K562 (cell line): ENCODE data around the gene TMEM139. TPM values are rescaled to one million over a fixed set of nuclear protein-coding genes. Genes with fewer than 3 reads are reported as not detected.

ENCODE experiments used
- ATAC-seq: fragments of 200-7000 bp; cut with Tn5 transposase; 3 replicates; pipeline ENCODE4 v1.9.1; 2020; ENCODE audit warnings: moderate library complexity
- BruUV-seq: library from RNA; stranded (reverse); fragments of 400-500 nt; replicated peaks from 2 replicates; lab custom pipeline; 2021; lab: Mats Ljungman, UMichigan
- CTCF ChIA-PET: fragments of 300-600 bp; formaldehyde crosslinking; extraction: SDS; loops from one replicate; lab custom pipeline; 2021; ENCODE audit warnings: low intra/inter-chr PET ratio; lab: Yijun Ruan, JAX
- POLR2A ChIA-PET: fragments of 300-600, 350-650 bp; sonication (Branson Sonifier 250); formaldehyde crosslinking; extraction: SDS; loops from one replicate; lab custom pipeline; 2021; ENCODE audit warnings: antibody characterized with exemption, inconsistent platforms; lab: Yijun Ruan, JAX
- DNase-seq, 4 experiments: peaks; one replicate each; pipeline versions ENCODE4 v3.0.0 to v3.0.0-alpha.2; 2011 to 2018; ENCODE audit warnings: low spot score in 3 of 4, mixed read lengths in 3 of 4; ENCODE audit errors: extremely low read depth in 1 of 4
- FAIRE-seq: peaks from 2 replicates; lab custom pipeline; 2011; peaks lifted over from hg19 to GRCh38; lab: Jason Lieb, UNC
- H2AFZ ChIP-seq: 2 replicates; pipeline ENCODE4 v1.6.0; 2011; ENCODE audit warnings: low read depth, low read length, control low read depth, inconsistent platforms
- H3K27ac ChIP-seq: fragments of 200-600 bp; 3 replicates; pipeline ENCODE4 v1.8.0; 2011; ENCODE audit warnings: low read depth, mild to moderate bottlenecking, control low read depth, inconsistent platforms, low read length, moderate library complexity, mixed read lengths; ENCODE audit errors: extremely low read depth
- H3K27me3 ChIP-seq, 2 experiments: fragments of 300-600 bp in 1 of 2; 2 replicates in 1 of 2; 3 replicates in 1 of 2; pipeline versions ENCODE4 v1.6.0 to v1.8.0; 2011; ENCODE audit warnings: inconsistent platforms in 2 of 2, low read length in 2 of 2, mild to moderate bottlenecking in 1 of 2, mixed read lengths in 1 of 2, moderate library complexity in 1 of 2; ENCODE audit not compliant: control insufficient read depth in 2 of 2, insufficient read depth in 2 of 2
- H3K36me3 ChIP-seq: fragments of 300-600 bp; 3 replicates; pipeline ENCODE4 v1.8.0; 2011; ENCODE audit warnings: mild to moderate bottlenecking, low read length, inconsistent platforms; ENCODE audit not compliant: control insufficient read depth, insufficient read depth
- H3K4me1 ChIP-seq, 2 experiments: fragments of 200-600 bp in 1 of 2; replicated peaks in 1 of 2; 2 replicates in 1 of 2; 3 replicates in 1 of 2; pipeline versions ENCODE4 v1.5.1 to v1.8.0; 2011; ENCODE audit warnings: inconsistent platforms in 2 of 2, low read length in 2 of 2, mild to moderate bottlenecking in 1 of 2, mixed read lengths in 1 of 2, moderate library complexity in 1 of 2; ENCODE audit not compliant: control insufficient read depth in 2 of 2, insufficient read depth in 2 of 2
- H3K4me2 ChIP-seq: 2 replicates; pipeline ENCODE4 v1.6.1; 2011; ENCODE audit warnings: low read length, control low read depth, inconsistent platforms, mixed read lengths; ENCODE audit not compliant: insufficient read depth
- H3K4me3 ChIP-seq: fragments of 200-600 bp; sonication (generic), shearing (Covaris generic); 2 replicates; pipeline ENCODE4 v1.5.1; 2016; ENCODE audit warnings: control low read depth, inconsistent platforms
- H3K79me2 ChIP-seq: fragments of 200-600 bp; 3 replicates; pipeline ENCODE4 v1.8.0; 2011; ENCODE audit warnings: low read length, inconsistent platforms; ENCODE audit not compliant: control insufficient read depth, insufficient read depth
- H3K9ac ChIP-seq, 2 experiments: 2 replicates each; pipeline versions ENCODE4 v1.6.0 to v1.6.1; 2011; ENCODE audit warnings: low read depth in 2 of 2, low read length in 2 of 2, control low read depth in 1 of 2, inconsistent platforms in 1 of 2, mild to moderate bottlenecking in 1 of 2, mixed read lengths in 1 of 2; ENCODE audit not compliant: insufficient read depth in 1 of 2
- H3K9me1 ChIP-seq: one replicate; pipeline ENCODE4 v1.6.0; 2011; ENCODE audit warnings: inconsistent platforms, mild to moderate bottlenecking, low read length, moderate library complexity; ENCODE audit not compliant: control insufficient read depth, insufficient read depth
- H3K9me3 ChIP-seq: replicated peaks from 2 replicates; pipeline ENCODE4 v1.5.1; 2011; ENCODE audit warnings: low read depth, low read length, inconsistent platforms; ENCODE audit not compliant: control insufficient read depth, insufficient read depth
- H4K20me1 ChIP-seq: replicated peaks from 2 replicates; pipeline ENCODE4 v1.6.1; 2011; ENCODE audit warnings: low read length, inconsistent platforms, mixed read lengths; ENCODE audit not compliant: control insufficient read depth, insufficient read depth
- CHD1 ChIP-seq: fragments of 200-600 bp; sonication (generic); IDR thresholded peaks from one replicate; pipeline ENCODE4 v1.6.1; 2012; ENCODE audit warnings: mild to moderate bottlenecking, moderate library complexity, low read length, inconsistent platforms
- ETV6 ChIP-seq, 3 experiments: fragments of 150-350 bp in 1 of 3; sonication (generic) in 1 of 3; formaldehyde crosslinking in 1 of 3; IDR thresholded peaks; 2 replicates each; pipeline versions ENCODE4 v1.6.1 to v1.8.0; 2014 to 2022; ENCODE audit warnings: borderline replicate concordance in 2 of 3, low read depth in 2 of 3, antibody characterized with exemption in 1 of 3, low read length in 1 of 3, mild to moderate bottlenecking in 1 of 3, missing genetic modification reagents in 1 of 3
- FOXM1 ChIP-seq, 2 experiments: fragments of 450-650 bp in 1 of 2; sonication (generic) in 1 of 2; formaldehyde crosslinking in 1 of 2; IDR thresholded peaks; 2 replicates each; pipeline versions ENCODE4 v1.6.1 to v1.9.0; 2017 to 2022; ENCODE audit warnings: low read depth in 2 of 2, mild to moderate bottlenecking in 2 of 2, missing genetic modification reagents in 1 of 2, moderate library complexity in 1 of 2
- MAZ ChIP-seq, 2 experiments: fragments of 450-650 bp in 1 of 2; sonication (generic) in 1 of 2; formaldehyde crosslinking; IDR thresholded peaks in 1 of 2; conservative IDR thresholded peaks in 1 of 2; 2 replicates each; pipeline versions ENCODE4 v1.4.0 to v1.5.0; 2020; ENCODE audit warnings: mild to moderate bottlenecking in 1 of 2, missing genetic modification reagents in 1 of 2
- POLR2AphosphoS5 ChIP-seq: IDR thresholded peaks from 2 replicates; pipeline ENCODE4 v1.6.1; 2011; ENCODE audit warnings: mild to moderate bottlenecking, low read depth, low read length, moderate library complexity; ENCODE audit not compliant: control insufficient read depth, insufficient read depth
- RBFOX2 ChIP-seq: fragments of 200-400 bp; formaldehyde crosslinking; IDR thresholded peaks from 2 replicates; pipeline ENCODE4 v1.6.1; 2017; ENCODE audit warnings: low read depth, mild to moderate bottlenecking, low read length, moderate library complexity
- RFX1 ChIP-seq: fragments of 450-650 bp; IDR thresholded peaks from 2 replicates; pipeline ENCODE4 v1.6.1; 2016; ENCODE audit warnings: mild to moderate bottlenecking, moderate library complexity
- SPI1 ChIP-seq: IDR thresholded peaks from 2 replicates; pipeline ENCODE4 v1.6.1; 2011; ENCODE audit warnings: low read depth, low read length, control low read depth, borderline replicate concordance
- TGIF2 ChIP-seq: sonication (generic); formaldehyde crosslinking; IDR thresholded peaks from 2 replicates; pipeline ENCODE4 v1.8.1; 2022; ENCODE audit warnings: mild to moderate bottlenecking, missing genetic modification reagents, moderate library complexity
- ZNF384 ChIP-seq: IDR thresholded peaks from 2 replicates; pipeline ENCODE4 v1.6.1; 2012; ENCODE audit warnings: low read depth, low read length, improper control_type of control experiment
- WGBS: fragments of 100-300 bp; shearing (Covaris generic); methylation state at CpG from one replicate; pipeline ENCODE4 v1.1.6; 2016; ENCODE audit warnings: low coverage, mixed read lengths; ENCODE audit not compliant: insufficient coverage; ENCODE audit errors: missing lambda C conversion rate; 5-methylcytosine and 5-hydroxymethylcytosine counted together
- in situ Hi-C: fragments of 300-500 bp; cut with MboI; formaldehyde crosslinking; loops from 4 replicates; pipeline ENCODE4 v1.15.0; 2018; ENCODE audit warnings: inconsistent platforms, mixed read lengths
- intact Hi-C: fragments of 100-400 bp; cut with micrococcal nuclease; formaldehyde crosslinking; loops from 2 replicates; pipeline ENCODE4 v1.14.2; 2022
- polyA plus RNA-seq, 8 experiments: library from polyadenylated mRNA; depleted of rRNA in 4 of 8; stranded (reverse) in 5 of 8; unstranded in 3 of 8; fragments of >200 nt; fragmentation: Nextera tagmentation in 2 of 8; fragmentation: Illumina TruSeq in 1 of 8; extraction: Ambion mirVana in 2 of 8; extraction: Trizol in 1 of 8; gene quantifications; 2 replicates each; pipeline versions ENCODE4 v1.2.1 to v1.2.3, GENCODE V29; 2011 to 2014; ENCODE audit warnings: inconsistent platforms in 1 of 8, missing spikeins in 1 of 8
- total RNA-seq, 7 experiments: library from RNA; depleted of rRNA in 6 of 7; stranded (reverse); fragments of >200 nt in 6 of 7; fragmentation: Illumina TruSeq in 2 of 7; extraction: Trizol in 2 of 7; gene quantifications; 2 replicates each; pipeline versions ENCODE4 v1.2.1 to v1.2.3, GENCODE V29; 2011 to 2021; ENCODE audit warnings: low replicate concordance in 1 of 7
- TF ChIP-seq, protein P1 (sequence below): fragments of 250-450 bp; sonication (Bioruptor Pico); IDR thresholded peaks from 2 replicates; pipeline ENCODE4 v1.9.0; 2021; ENCODE audit warnings: mild to moderate bottlenecking

The TMEM139 gene
- total and polyA plus RNA-seq, 9 of the 15 experiments (the other 6 are each of a cell fraction or from before 2014, with no cell fraction given), result 0.27 to 1.8 (median 0.79) TPM

- Histone ChIP-seq H3K9me3 (peaks cover 7% of the 10 kb centered on the region), H3K27ac (peak overlapping the region; percentile 96), H3K79me2 (peaks cover 42% of the 10 kb centered on the region), H3K4me2 (peak overlapping the region; percentile 85), H3K9me1 (peaks cover 4% of the 10 kb centered on the region), H3K4me3 (peak overlapping the region; percentile 87), H2AFZ (0 out of 2 replicates have a peak overlapping the region, but pooled peaks have one; percentile 98), H4K20me1 (no peaks in the 10 kb centered on the region; the same call in 1 of the 2 replicates), H3K4me1 (peaks cover 24 to 28% of the 10 kb centered on the region in 2 experiments; a peak in 4 of 5 replicates), H3K9ac (peak overlapping the region; percentile 91 to 96), H3K27me3 (no peaks in the 10 kb centered on the region), H3K36me3 (peaks cover 49% of the 10 kb centered on the region)
- WGBS, result 7% methylated on average over 6 of the region's 6 CpGs
- intact Hi-C loops, result loop anchor here (1.0 kb wide), 1 partner anchor 26 kb away; the partner anchor contains the start of gene GSTK1
- CTCF ChIA-PET, result no interaction called here
- TF ChIP-seq FOXM1 (IDR thresholded peaks at IDR 0.05; ENCODE audit: low read depth) (no peak), FOXM1 (CRISPR knock-in tag; IDR thresholded peaks at IDR 0.05; ENCODE audit: low read depth) (no peak), RBFOX2 (peak; percentile 53; the same call in 1 of the 2 replicates), CHD1 (peak; percentile 34), TGIF2 (no peak), POLR2AphosphoS5 (0 out of 2 replicates have a peak, but pooled peaks have one; percentile 26), RFX1 (peak; percentile 76), ETV6 (IDR thresholded peaks at IDR 0.05; ENCODE audit: borderline replicate concordance in 1 of 2, low read depth in 2 of 2, low read length in 1 of 2) (no peak), ETV6 (CRISPR knock-in tag; IDR thresholded peaks at IDR 0.05; ENCODE audit: borderline replicate concordance) (0 out of 2 replicates have a peak, but pooled peaks have one; percentile 15), SPI1 (peak; percentile 97), ZNF384 (no peak), MAZ (CRISPR knock-in tag; conservative IDR thresholded peaks at IDR 0.05 in 1 of 2, IDR thresholded peaks at IDR 0.05 in 1 of 2) (peak in 1 of 2 experiments; percentile 49; a peak in 1 of 4 replicates)
- TF ChIP-seq, protein P1, sequence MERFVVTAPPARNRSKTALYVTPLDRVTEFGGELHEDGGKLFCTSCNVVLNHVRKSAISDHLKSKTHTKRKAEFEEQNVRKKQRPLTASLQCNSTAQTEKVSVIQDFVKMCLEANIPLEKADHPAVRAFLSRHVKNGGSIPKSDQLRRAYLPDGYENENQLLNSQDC, result 0 out of 2 replicates have a peak, but pooled peaks have one; percentile 4
- FAIRE-seq (no peak), ATAC-seq (no peak), DNase-seq (no peak)
- BruUV-seq, result no TSS peak
- in situ Hi-C loops, result no loop called here
- POLR2A ChIA-PET, result interaction anchor here (0.6 to 1.8 kb wide), 6 partner anchors 10 to 62 kb away, joined by 3 to 6 read pairs (median 4); partner anchors contain the start of gene GSTK1
These were observed 4.7 kb downstream of the TMEM139 start for GRCh38 chr7:143289421-143289820.
